Endothelial cell of hepatic sinusoid (primary cell): Measurements from ENCODE around the gene CAMTA1.

Experiments used
- in situ Hi-C: cut with HindIII; loops from 2 replicates; pipeline ENCODE4 v1.10.0; 2017; ENCODE audit warnings: low sequenced_read_pairs

The CAMTA1 gene

DNA sequence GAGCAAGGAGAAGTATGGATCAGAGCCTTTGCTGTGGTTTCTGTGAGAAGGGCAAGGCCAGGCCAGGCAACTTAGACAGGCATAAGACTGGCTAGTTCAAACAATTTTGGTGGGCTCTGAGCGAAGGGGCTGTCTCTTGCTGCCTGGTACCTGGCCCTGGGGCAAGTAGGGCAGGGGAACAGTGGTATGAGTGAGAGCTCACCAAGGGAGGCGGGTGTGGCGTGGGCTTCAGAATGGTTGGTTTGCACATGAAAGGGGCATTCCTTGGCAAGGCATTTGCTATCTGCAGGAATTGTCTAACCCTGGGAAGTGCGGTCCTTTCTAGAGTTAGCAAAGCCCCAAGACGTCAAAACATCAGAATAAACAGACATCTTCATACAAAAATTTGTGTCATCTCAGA lies 210.5 kb downstream of the CAMTA1 start:
- in situ Hi-C loops = loop anchor here (5.0 kb wide), 2 partner anchors 78 to 82 kb away; no protein-coding TSS in a partner anchor

DNA sequence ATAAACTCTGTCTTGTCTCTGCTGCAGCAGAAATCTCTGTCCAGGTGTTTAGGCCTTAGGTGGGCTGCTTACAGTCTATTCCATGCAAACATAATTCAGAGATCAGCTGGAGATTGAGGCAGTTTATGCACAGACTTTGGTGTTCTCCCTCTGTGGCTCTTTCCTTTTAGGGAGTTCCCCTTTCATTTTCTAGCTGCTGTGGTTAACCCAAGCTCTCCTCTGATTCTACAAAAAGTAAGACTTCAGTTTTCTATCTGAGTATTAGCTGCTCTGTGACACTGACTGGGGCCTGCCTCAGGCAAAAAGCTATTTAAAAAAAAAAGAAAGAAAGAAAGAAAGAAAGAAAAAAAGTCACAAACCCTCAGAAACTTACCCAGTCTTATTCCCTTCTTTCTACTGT lies 211.1 kb downstream of the CAMTA1 start:
- in situ Hi-C loops = loop anchor here (5.0 kb wide), 2 partner anchors 79 to 81 kb away; no protein-coding TSS in a partner anchor

DNA sequence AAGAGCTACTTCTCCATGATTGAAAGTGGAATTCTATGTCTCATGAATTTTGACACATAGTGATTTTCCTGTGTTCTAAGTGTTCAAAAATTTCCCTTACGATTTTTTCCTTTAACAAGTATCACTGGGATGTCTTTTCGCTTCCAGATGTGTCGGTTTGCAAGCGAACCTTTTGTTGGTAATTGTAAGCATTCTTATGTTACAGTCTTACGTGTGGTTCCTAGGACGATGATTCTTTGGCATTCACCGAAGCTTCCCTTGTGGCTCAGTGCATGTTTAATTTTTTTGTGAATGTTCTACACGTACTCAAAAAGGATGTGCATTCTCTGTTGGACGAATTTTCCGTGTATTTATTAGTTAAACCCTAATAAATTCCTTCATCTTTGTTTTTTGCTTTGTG lies 211.6 kb downstream of the CAMTA1 start:
- in situ Hi-C loops = loop anchor here (5.0 kb wide), 2 partner anchors 80 kb away; no protein-coding TSS in a partner anchor

DNA sequence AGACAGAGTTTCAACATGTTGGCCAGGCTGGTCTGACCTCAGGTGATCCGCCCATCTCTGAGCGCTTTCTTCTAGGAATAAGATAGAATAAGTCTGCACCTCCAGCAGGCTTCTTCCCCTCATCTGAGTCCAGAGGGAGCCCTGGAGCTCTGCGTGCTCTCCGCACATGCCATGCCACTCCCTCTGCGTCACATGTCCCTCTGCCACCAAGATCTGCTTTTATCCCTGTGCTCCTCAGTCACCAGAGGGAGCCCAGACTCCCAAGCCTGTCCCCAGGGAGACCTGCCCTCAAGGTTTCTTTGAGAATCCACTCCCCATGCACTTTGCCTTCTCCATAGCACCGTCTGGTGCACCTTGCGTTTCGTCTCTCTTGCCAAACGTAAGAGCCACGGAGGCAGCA lies 213.0 kb downstream of the CAMTA1 start:
- in situ Hi-C loops = loop anchor here (5.0 kb wide), 2 partner anchors 79 to 81 kb away; no protein-coding TSS in a partner anchor

DNA sequence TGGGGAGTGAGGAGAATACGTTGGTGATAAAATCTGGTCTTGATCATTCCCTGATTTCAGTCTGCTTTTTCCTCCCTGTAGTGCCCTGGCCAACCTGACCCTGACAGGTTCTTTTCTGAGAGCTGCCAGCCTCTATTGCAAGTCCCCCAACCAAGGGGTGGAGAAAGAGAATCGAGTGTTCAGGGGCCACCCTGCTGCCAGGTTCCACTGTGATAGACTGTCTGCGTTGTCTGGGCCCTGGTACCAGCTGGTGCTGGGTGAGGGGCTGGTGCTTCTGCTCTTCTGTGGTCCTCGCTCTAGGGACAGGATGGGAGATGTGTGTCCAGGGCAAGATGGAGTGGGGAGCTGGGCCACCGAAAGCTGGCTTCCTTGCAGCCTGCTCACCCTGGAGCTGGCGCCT lies 214.6 kb downstream of the CAMTA1 start:
- in situ Hi-C loops = loop anchor here (5.0 kb wide), 2 partner anchors 77 to 83 kb away; no protein-coding TSS in a partner anchor

DNA sequence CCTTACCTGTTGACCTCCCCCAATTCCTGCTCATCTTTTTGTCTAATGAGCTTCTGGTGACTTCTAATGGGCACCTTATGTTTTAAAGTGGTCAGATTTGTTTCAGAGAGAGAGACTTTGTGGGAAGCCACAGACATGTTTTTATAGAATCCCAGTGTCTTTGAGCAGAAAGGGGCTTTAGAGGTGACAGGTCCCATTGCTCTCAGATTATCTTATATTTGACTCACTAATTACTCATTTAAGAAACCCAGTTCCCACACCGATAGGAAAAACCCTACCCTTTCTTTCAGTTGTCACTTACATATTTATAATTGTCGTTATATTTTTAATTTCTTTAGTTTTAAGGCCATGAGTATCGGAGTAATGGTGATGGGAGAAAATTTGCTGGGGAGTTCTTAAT lies 215.5 kb downstream of the CAMTA1 start:
- in situ Hi-C loops = no loop called here

DNA sequence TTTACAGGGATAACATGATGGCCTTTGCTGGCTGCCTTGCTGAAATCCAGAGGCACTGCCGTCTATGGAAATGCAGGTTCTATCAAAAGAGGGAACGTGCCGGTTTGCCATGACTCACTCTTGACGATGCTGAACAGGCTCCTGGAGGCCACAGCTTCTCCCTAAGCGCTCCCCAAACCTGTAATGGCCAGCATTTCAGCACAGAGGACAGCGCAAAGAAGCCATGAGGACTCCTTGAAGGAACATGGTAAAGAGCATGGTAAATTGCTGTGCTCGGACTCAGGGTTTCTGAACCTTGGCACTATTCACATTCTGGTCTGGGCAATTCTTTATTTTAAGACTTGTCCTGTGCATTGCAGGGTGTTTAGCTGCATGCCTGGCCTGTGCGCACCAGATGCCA lies 217.5 kb downstream of the CAMTA1 start:
- in situ Hi-C loops = no loop called here

DNA sequence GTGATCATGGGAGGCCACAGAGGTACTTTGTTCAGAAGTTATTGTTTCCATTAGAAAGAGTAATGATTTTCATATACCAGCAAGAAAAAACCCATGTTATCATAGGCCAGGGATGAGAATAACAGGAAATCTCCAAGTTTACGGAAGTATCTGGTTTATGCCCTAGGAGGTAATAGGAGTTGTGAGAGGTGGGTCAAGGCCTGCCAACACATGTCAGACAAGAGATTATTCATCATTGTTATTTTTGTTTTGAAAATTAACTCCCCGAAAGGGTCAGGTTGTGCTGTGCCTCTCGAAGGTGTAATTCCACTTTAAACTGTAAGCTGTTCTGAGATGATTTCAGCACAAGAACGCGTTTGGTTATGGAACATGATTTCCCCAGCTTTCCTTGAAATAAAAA lies 218.4 kb downstream of the CAMTA1 start:
- in situ Hi-C loops = no loop called here

DNA sequence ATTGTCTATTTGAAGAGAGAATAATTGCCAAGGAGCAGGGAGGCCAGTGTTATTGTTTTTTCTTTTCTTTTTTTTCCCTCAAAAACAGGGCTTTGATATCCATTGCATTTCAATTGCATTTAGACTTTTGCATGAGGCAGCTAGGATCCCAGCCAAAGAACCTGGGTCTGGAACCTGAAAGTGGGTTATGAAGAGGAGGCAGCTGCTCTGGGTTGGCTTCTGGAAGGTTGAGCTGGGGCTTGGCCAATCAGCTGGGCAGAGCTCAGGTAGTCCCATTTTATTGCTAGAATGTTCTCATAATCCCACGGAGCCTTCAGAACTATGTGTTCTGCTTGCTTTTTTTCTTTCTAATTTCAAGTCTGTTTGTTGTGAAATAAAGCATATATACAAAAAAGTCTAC lies 218.9 kb downstream of the CAMTA1 start:
- in situ Hi-C loops = no loop called here

DNA sequence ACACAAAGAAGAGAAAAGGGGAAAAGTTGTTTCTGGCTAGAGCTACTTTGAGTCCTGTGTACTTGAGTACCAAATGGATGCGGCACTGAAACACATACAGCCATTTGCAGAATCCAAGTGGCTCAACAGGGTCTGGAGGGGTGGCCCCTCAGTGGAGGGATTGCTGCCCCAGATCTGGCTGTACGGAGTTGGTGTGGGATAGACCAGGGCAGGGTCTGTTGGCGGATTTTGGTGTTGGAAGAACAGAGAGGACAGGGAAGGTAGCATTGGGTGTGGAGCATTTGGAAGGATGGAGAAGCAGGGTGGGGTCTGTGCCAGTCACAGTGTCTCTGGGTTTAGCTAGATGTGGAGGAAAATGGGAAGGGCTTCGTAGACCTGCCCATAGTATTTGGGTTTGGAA lies 220.5 kb downstream of the CAMTA1 start:
- in situ Hi-C loops = no loop called here

DNA sequence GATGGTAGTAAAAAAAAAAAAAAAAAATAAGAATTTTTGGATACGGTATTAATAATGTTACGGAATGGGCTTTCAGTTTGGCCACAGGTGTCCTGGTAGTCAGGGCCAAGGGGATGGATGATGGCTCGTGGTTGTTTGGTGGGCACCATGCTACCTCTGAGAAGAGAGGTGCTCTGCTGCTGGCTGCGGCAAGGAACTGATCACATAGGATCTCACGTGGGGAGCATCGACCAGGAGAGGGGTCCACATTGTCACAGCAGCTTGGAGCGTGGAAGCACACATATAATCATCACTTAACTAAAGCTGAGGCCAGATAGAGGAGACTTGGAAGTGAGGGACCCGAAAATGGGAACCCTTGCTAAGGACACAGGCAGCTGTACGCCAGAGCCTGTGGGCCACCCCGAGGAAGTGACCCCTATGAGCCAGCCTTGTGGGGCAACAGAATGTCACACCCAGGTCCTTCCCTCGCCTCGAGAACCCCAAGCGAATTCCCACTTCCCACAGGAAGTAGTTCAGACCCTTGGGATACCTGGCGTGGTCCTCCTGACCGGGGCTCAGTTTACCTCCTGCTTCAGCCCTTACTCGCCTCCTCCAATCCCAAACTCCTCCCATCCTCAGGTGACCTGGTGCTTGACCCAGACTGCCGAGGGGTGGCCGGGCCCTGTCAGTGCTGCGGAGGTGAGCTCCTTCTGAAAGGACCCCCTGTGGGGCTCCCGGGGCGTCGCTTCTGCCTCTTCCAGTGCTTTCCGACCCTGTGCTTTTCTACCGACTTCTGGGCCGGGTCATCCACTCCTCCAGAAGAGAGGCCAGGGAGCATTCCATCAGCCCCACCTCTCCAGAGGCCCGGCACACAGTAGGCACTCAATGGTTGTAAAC lies 222.0 kb downstream of the CAMTA1 start:
- in situ Hi-C loops = no loop called here

DNA sequence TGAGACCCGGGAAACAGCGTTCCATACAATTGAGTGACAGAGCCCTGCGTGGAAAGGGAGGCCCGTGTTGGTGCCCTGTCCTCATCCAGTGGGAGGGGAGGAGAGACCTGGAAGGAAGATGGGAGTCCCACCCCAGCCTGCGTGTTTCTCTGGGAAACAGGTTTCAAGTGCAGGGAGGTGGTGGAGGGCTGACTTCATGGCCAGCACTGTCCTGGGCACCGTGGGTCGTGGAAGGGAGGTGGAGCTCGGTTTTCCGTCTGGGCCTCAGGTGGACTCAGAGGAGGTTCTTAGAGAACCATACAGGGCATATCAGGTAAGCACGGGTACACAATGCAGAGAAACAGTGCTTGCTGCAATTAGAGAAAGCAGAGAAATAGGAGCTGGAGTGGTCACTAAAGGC lies 222.6 kb downstream of the CAMTA1 start:
- in situ Hi-C loops = no loop called here

DNA sequence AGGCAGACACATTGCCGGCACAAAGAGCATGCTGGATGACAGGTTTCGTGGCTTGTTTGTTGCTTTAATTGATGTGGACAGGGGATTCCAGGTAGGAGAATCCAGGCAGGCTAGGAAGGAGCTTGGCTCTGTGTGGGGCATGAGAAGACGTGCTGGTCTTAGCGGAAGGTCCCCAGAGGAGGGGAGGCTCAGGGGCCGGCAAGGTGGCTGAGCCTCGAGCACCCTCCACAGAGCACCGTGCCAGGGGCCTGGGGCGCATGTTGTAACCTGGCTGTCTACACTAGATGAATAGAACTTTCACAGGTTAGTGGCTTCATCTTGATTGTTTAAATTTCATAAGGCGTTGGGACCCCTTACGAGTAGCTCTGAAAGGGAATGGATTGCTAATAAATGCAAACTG lies 223.1 kb downstream of the CAMTA1 start:
- in situ Hi-C loops = no loop called here

DNA sequence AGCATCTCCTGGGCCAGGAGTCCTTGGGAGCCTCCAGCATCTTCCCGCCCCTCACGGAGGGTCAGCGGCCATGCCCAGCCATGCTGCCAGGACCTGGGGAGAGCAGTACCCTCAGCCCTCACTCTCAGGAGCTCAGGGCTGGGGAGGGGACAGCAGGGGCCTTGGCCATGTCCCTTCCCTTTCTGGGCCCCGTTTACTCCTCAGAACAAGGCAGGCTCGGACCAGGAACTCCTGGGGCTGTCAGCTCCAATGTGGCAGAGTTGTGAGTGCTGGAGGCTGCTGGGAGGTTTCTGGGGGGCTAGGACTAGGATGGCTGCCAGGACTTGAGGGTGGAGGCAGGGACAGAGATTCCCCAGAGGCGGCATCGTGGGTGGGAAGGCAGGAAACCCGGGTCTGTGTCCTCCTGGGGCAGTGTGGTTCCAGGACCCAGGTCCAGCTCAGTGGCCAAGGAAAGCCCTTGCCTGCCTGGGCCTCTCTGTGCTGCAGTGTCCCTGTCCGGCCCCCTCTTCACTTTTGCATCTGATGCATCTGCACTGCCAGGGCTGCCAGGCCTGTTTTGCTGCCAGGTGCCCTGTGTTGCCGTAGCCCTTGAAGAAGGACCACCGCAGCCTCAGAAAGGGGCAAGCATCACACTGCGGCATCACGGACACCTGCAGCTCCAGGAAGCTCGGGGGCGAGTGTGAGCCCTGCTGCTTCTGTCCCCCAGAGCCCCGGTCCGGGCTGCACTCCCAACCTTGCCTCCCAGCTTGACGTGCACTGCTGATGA lies 223.9 kb downstream of the CAMTA1 start:
- in situ Hi-C loops = no loop called here

DNA sequence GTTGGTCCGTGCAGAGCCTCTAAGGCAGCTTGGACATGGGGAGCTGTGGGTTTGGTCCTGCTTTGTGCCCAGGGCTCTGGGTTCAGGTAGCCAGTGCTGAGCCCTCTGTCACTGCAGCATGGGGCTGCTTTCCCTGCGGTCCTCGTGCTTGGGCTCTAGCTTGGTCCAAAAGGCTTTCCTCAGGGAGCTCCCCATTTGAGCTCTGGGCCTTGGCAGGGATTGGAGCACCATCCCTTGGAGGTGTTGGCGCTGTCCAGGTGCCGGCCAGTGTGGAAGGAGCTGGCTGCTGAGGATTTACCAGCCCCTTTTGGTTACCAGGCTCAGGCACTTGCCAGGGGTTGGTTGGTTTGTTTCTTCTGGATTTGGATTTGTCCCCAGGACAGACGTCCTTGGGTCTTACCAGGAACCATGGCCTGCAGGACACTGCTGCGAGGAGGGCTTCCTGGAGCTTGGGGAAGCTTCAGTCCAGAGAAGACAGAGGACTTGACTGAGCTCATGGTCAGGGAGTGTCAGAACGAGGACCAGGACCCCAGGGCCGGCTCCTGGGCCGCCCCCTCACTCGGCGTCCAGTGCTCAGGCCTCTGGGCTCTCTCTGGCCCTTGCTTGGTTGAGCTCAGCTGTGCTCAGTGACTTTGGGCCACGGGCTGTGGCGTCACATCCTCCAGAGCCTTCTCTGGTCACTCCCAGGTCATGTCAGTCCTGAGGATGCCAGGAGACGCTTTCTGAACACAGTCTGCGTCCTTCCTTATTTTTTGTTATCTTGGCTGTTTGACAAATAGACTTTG lies 224.7 kb downstream of the CAMTA1 start:
- in situ Hi-C loops = loop anchor here (5.0 kb wide), 2 partner anchors 37 to 248 kb away; no protein-coding TSS in a partner anchor

DNA sequence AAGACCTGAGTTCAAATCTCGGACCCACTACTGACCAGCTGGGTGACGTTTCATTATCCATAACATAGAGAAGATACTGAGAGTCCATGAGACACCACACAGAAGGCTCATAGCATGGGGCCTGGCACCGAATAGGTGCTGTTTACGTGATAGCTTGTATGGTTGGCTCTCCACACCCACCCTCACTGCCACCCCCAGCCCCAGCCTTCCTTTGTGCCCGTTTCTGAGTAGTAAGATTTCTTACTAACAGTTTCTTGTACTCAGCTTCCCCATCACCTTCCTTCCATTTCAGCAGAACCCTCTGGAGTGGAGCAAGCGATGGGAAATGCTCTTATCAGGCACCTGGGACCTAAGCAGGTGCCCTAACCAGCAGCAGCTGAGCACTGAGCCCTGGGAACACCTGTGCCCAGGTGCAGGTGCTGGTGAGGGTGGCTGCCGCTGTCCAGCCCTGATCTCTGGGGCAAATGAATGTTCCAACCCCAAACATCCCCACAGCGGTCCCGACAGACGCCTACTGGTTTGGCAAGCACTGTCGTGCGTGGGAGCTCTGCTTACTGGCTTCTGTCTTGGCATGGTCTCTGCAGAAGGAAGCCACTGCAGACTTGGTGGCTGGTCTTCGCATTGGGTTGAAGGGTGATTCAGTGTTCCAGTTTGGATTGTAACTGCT lies 225.4 kb downstream of the CAMTA1 start:
- in situ Hi-C loops = loop anchor here (5.0 kb wide), 2 partner anchors 37 to 248 kb away; no protein-coding TSS in a partner anchor

DNA sequence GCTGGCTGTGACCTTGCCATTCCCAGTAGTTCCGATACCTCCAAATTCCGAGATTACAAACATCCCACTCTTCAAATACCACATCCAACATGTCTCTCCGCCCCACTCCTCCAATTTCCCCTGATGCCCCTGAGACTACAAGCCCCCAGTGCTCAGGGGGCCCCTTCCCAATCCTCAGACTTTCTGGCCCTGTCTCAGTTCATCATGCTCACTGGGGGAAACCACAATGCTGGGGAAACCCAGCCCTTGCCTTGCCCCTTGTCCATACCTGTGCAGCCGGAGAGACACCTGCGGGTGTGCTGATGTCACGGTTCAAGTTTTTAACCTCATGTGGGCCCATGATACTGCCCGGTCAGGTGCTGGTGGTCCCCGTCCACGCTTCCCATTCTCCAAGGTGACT lies 226.6 kb downstream of the CAMTA1 start:
- in situ Hi-C loops = loop anchor here (5.0 kb wide), 2 partner anchors 35 to 250 kb away; no protein-coding TSS in a partner anchor

DNA sequence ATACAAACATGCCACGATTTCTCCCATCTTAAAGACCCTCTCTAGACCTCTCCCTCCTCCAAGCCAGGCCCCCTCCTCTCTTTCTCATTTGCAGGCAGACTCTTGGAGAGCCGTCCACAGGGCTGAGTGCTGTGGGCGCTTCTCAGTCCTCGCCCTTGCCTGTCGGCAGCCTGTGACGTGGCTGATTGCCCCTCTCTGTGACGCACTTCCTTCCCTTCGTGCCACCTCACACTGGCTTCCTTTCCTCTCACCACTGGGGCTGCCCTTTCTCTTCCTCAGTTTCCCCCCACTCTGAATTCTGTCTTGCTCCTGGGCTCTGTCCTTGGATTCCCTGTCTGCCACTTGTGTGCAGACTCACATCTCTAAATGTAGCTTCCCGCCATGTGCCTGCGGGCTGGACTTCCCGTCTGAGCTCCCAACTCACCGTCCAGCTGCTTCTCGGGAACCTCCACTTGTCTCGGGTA lies 227.2 kb downstream of the CAMTA1 start:
- in situ Hi-C loops = loop anchor here (5.0 kb wide), 2 partner anchors 35 to 250 kb away; no protein-coding TSS in a partner anchor

DNA sequence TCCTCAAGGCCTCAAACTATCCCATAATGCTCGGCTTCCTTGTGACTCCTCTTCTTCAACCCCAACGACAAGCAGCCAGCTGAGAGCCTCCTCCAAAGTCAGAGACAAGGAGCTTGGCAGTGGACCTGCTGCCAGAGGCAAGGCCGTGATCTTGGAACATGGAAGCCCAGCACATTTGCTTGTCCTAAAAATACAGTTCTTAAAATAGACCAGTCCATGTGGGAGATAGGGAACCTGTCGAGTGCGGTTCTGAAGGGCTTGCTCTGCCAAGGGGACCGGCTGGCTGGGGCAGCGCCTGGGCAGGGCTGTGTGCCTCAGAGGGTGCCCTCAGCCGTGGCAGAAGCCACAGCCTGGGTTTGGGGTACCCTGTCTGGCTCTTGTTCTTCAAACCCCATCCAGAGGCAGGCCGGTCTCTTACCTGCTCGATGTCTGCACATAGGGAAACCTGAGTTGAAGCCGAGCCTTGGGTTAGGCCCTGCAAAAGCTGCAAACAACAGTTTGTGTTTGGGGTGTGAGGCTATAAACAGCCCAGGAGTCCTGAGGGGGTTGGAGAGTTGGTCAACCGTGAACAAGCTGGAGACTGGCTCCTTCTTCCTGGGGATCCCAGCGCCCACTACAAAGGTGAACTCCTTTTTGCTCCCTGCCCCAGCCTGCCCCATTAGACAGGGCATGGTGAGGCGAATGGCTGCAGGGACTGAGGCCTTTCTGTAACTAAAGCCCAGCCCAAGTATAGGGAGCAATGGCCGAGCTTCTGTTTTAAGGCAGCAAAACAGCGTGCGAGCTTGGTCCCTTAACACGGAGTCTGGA lies 228.8 kb downstream of the CAMTA1 start:
- in situ Hi-C loops = loop anchor here (5.0 kb wide), 2 partner anchors 33 to 252 kb away; no protein-coding TSS in a partner anchor
